Hematopoietic multipotent progenitor cell (in vitro differentiated cells): ENCODE results near the gene ZC3H4. TPM values are rescaled to one million over a fixed set of nuclear protein-coding genes. Genes with fewer than 3 reads are reported as not detected.
"Not testable (repeated sequence)": the region's sequence is repeated elsewhere in the genome, so short reads cannot be mapped to it uniquely, and the experiment has no call there.

Experiments used
- DNase-seq, 3 donors: peaks; one replicate each; pipeline ENCODE4 v3.0.0-alpha.2; 2011 to 2015; ENCODE audit warnings: low read depth in 2 of 3, low spot score in 2 of 3
- total RNA-seq: library from RNA; depleted of rRNA; stranded (reverse); fragments of >200 nt; gene quantifications from one replicate; pipeline ENCODE4 v1.2.3, GENCODE V29; 2012

Gene ZC3H4
- total RNA-seq, 1 donor: 19.4 TPM

DNA sequence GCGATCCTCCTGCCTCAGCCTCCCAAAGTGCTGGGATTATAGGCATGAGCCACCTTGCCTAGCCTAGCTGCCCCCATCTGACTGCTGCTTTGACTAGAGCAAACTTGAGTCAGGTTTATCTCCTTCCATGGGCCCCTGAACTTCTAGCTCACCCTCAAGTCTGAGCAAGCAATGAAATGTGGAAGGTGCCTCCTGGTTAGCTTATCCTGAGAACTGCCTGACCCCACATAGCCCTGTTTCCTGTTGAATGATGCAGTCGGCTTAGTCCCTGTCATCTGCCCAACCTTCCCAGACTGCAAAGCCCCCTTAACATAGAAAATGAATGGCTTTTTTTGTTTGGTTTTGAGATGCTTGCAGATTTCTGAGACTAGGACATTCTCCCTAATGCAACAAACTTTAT is 56.2 kb downstream of the ZC3H4 start:
- DNase-seq: no peak

DNA sequence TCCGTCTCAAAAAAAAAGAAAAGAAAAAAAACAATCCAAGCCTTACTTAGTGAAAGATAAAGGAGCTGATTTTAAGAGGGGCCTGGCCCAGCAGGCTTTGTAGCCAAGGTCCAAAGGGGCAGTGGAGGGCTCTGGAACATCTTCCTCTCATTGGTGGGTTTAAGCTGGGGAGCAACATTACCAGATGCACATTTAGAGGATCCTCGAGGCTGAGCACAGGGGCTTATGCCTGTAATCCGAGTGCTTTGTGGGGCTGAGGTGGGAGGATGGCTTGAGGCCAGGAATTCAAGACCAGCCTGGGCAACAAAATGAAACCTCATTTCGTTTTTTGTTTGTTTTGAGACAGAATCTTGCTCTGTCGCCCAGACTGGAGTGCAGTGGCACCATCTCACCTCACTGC is 57.2 kb downstream of the ZC3H4 start:
- DNase-seq: no peak

DNA sequence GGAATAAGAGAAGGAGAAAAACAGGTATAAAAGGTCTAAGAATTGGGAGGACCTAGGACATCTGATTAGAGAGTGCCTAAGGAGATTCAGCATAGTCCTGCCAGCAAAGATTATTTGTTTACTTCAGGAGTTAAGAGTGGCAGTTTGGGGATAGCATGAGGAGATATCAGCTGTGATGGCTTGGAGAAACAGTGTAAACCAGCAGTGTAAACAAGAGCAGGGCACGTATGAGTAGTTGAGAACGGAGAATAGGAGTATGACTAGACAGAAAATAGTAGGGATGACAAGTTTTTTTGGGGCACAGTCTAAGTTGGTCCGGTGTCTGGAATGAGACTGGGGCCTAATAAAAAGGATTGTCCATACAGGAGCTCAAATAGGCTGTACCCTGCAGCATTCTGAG is 63.0 kb downstream of the ZC3H4 start:
- DNase-seq: not testable (repeated sequence)

DNA sequence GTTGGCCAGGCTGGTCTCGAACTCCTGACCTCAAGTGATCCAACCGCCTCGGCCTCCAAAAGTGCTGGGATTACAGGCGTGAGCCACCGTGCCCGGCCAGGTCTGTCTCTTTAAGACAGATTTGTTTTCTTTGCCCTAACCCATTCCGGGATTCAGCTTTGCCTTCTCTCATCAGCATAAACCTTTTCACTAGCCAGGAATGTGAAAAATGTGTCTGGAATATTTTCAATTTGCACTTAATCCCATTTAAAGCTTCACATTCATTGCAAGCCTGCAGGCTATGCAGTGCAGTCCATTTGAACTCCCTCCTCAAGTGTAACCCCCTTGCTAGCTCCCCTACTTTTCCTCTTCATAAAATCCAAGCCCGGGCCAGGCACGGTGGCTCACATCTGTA is 64.3 kb downstream of the ZC3H4 start:
- DNase-seq: no peak

DNA sequence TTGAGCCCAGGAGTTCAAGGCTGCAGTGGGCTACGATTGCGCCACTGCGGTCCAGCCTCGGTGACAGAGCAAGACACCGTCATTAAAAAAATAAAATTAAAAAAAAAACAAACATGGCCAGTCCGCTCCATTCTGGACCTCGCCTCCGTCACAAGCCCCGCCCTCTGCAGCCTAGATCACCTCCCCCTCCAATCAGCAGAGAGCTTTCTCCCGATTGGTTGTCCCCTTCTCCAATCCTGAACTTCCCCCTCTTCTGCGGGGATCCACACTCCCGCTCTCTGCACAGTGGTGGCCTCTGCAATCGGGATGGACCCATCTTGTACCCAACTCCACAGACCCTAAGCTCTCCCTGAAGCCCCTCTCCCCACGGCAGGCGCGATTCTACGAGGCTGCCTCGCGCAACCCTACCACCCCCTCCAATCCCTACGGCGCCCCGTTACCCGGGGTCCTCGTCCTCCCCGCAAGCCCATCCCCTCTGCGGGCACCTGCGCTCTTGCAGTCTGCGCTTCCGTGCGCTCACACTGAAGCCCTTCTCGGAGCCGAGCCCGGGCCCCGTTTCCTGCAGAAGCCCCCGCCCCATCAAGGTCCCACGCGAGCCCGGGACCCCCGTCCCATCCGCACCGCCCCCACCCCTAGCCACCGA is 65.7 kb downstream of the ZC3H4 start:
- peak; percentile 37 to 88 (median 84) for DNase-seq

DNA sequence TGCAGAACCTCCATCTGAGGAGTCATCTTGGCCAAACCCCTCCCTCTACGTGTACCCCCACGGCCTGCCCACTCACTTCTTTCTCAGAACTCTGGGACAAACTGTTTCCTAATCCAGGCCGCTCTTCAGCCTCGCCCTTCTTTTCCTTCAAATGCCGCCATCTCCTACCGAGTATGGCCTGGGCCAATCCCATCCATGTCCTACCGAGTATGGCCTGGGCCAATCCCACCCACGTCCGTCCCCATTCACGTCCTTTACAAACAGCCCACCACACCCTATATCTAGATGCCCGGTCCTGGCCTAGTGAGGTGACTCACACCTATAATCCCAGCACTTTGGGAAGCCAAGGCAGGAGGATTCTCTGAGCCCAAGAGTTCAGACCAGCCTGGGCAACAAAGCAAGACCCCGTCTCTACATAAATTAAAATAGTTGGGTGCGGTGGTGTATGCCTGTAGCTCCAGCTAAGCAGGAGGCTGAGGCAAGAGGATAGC is 66.3 kb downstream of the ZC3H4 start:
- no peak for DNase-seq

DNA sequence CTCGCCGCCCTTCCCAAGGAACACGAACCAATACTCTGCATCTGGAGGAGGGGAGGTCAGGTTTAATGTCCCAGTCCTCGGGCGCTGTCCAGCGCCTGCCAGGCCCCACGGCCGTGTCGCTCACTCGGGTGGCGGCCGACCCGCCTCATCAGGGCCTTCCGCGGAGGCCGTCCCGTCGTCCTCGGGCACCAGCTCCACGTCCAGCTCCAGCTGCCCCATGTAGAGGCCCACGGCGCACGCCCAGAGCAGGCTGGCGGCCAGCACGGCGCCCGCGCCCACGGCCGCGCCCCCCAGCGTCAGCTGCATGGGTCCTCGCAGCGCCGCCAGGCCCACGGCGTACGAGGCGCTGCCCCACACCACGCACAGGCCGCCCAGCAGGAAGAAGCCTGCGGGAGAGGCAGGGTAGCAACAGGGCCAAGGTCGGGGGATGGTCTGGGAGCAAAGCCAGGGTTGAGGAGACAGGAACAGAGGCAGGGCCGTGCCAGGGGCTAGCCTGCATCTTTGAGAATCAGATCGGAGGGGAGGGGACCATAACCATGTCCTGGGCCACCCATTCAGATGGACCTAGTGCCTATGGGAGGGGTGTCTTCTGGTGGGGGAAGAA is 67.6 kb downstream of the ZC3H4 start:
- no peak for DNase-seq

GRCh38 chr19:47044946-47045866 is 68.4 kb downstream of the ZC3H4 start:
- DNase-seq: no peak

GRCh38 chr19:47040869-47041268 is 72.7 kb downstream of the ZC3H4 start:
- DNase-seq: no peak

GRCh38 chr19:47039239-47039874 is 74.2 kb downstream of the ZC3H4 start:
- no peak for DNase-seq

DNA sequence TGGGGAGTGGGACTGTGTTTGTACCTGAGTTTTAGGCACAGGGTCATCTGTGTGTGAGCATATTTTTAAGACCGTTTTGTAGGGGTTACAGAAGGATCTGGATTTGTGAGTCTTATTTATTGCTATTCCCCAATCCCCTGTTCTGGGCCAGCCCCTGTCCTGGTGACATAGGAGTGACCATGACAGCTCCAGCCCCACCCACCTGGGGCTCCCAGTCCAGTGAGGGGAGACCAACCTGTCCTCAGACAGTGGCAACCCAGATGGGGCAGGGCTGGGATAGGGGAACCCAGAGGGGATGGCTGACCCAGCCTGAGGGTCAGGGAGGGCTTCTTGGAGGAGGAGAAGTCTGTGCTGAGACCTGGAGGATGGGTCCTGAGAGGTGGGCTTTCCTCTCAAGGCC is 75.8 kb downstream of the ZC3H4 start:
- no peak for DNase-seq

GRCh38 chr19:47036097-47036651 is 77.4 kb downstream of the ZC3H4 start:
- DNase-seq: no peak

- DNase-seq: peak; percentile 86 to 93 (median 89)
Measured at GRCh38 chr19:47035127-47036096, 78.2 kb downstream of the ZC3H4 start.

GRCh38 chr19:47032171-47032811 is 81.3 kb downstream of the ZC3H4 start:
- peak in 1 of 3 donors; percentile 57 for DNase-seq

DNA sequence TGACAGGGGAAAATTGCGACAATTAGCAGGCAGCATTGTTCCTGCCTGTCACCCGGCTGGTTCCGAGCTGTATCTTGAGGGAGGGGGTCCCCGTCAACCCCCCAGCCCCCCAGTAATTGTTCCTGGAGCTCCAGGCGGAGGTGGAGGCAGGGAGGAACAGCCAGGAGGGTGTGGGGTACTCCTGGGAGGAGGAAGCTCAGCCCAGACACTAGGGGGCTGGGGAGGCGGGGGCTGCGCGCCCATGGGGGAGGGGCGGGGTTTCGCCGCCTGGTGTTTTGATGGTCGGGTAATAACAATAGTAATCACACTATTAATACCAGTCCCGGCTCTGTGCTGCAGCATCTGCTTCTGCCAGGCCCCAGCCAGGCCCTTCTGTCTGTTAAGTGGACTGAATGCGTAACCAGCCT is 85.4 kb downstream of the ZC3H4 start:
- DNase-seq: no peak

- no peak for DNase-seq
Measured at GRCh38 chr19:47027586-47028088, 85.9 kb downstream of the ZC3H4 start.

DNA sequence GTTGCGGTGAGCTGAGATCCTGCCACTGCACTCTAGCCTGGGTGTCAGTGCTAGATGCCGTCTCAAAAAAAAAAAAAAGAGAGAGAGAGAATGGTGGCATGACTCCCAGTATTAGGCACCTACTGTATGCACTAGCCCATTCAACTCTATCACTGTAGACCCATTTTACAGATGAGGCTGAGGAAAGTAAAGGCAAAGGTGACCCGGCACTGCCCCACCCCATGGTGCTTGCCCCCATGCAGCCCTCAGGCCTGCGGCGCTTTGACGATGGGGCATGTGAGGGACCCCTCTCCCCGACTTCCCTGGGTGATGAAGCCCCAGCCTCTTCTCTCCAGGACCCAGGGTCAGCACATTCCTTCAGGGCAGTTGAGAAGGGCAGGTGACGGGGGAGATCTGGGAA is 86.7 kb downstream of the ZC3H4 start:
- DNase-seq: no peak

DNA sequence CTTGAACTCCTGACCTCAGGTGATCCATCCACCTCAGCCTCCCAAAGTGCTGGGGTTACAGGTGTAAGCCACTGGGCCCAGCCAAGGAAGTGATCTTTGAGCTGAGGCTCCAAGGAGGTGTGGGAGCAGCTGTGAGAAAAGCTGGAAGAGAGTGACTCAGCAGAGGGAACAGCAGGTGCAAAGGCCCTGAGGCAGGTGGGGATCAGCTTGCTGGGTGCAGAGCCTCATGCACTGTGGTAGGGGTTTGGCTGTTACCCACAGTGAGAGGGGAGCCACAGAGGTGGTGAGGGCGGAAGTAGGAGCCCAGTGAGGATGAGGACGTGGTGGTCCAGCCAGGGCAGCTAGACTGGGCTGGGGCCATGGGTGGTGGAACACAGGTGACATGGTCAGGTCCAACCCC is 87.4 kb downstream of the ZC3H4 start:
- no peak for DNase-seq

DNA sequence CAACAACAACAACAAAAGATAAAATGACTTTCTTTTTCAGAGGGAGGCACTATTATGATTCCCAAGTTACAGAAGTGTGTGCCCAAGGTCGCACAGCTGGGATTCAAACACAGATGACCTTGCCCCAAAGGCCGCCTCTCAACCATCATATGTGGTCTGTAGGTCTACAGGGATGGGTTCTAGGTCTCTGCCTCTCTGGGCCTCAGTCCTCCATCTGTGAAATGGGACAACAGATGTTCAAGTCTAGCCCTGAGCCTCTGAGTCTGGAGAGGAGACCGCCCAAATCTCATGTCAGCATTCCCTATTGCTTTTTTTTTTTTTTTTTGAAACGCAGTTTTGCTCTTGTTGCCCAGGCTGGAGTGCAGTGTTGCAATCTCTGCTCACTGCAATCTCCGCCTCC is 89.1 kb downstream of the ZC3H4 start:
- DNase-seq: no peak
